Ishikawa (cell line): ENCODE data around the gene CSNK2B.

Source experiments
- CREB1 ChIP-seq: IDR thresholded peaks from 2 replicates; pipeline ENCODE4 v1.6.1; 2012; ENCODE audit warnings: low read depth
- EGR1 ChIP-seq: IDR thresholded peaks from 2 replicates; pipeline ENCODE4 v1.6.1; 2012
- RAD21 ChIP-seq: IDR thresholded peaks from 2 replicates; pipeline ENCODE4 v1.6.1; 2012; ENCODE audit warnings: low read depth
- REST ChIP-seq: IDR thresholded peaks from 2 replicates; pipeline ENCODE4 v1.6.1; 2012; ENCODE audit warnings: low read depth, mild to moderate bottlenecking
- TAF1 ChIP-seq: IDR thresholded peaks from 2 replicates; pipeline ENCODE4 v1.6.1; 2012; ENCODE audit warnings: low read depth, mild to moderate bottlenecking
- ZBTB7A ChIP-seq: IDR thresholded peaks from 2 replicates; pipeline ENCODE4 v1.6.1; 2012; ENCODE audit warnings: low read depth

GRCh38 chr6:31654574-31655348 lies 11.1 kb upstream of the CSNK2B start:
- TF ChIP-seq REST: no peak
- TF ChIP-seq EGR1: no peak
- no peak for TF ChIP-seq CREB1
- no peak for TF ChIP-seq TAF1
- no peak for TF ChIP-seq ZBTB7A
- no peak for TF ChIP-seq RAD21
